Nephron (organoid): ENCODE measurements around the gene PPME1.

Source experiments
- H3K27ac Mint-ChIP-seq, 3 experiments: 2 replicates each; pipeline ENCODE4 v1.8.0; 2020; ENCODE audit warnings: mixed read lengths in 3 of 3, mild to moderate bottlenecking in 2 of 3, moderate library complexity in 1 of 3
- H3K27me3 Mint-ChIP-seq: 2 replicates; pipeline ENCODE4 v1.8.0; 2021; ENCODE audit warnings: low read depth, mild to moderate bottlenecking, moderate library complexity, mixed read lengths
- H3K36me3 Mint-ChIP-seq: 2 replicates; pipeline ENCODE4 v1.8.0; 2020; ENCODE audit warnings: low read depth, mixed read lengths
- H3K4me1 Mint-ChIP-seq: 2 replicates; pipeline ENCODE4 v1.8.0; 2020; ENCODE audit warnings: mixed read lengths
- H3K4me3 Mint-ChIP-seq, 3 experiments: 2 replicates each; pipeline ENCODE4 v1.8.0; 2020; ENCODE audit warnings: mild to moderate bottlenecking in 3 of 3, mixed read lengths in 3 of 3, moderate library complexity in 2 of 3
- H3K9me3 Mint-ChIP-seq: 2 replicates; pipeline ENCODE4 v1.8.0; 2020; ENCODE audit warnings: mixed read lengths
- CTCF ChIP-seq, 3 experiments: fragments of 200-600 bp; sonication (generic); IDR thresholded peaks; one replicate each; pipeline ENCODE4 v1.5.0; 2021; ENCODE audit warnings: antibody characterized with exemption in 3 of 3; ENCODE audit not compliant: unreplicated experiment in 3 of 3

The PPME1 gene

GRCh38 chr11:74288911-74289310, 117.8 kb downstream of the PPME1 start:
- Mint-ChIP-seq H3K9me3 (peaks cover under 1% of the 10 kb centered on the region), H3K4me3 (no peak overlapping the region), H3K4me1 (peaks cover 7% of the 10 kb centered on the region), H3K27ac (no peak overlapping the region), H3K36me3 (no peaks in the 10 kb centered on the region), H3K27me3 (peaks cover 16% of the 10 kb centered on the region)
- no peak for TF ChIP-seq CTCF (IDR thresholded peaks at IDR 0.05; ENCODE audit: unreplicated experiment in 3 of 3)

- no peak overlapping the region for H3K27ac Mint-ChIP-seq
- H3K4me3 Mint-ChIP-seq, result no peak overlapping the region
- peaks cover 23% of the 10 kb centered on the region for H3K27me3 Mint-ChIP-seq
- H3K9me3 Mint-ChIP-seq, result peaks cover 4% of the 10 kb centered on the region
- no peaks in the 10 kb centered on the region for H3K4me1 Mint-ChIP-seq
- no peak for TF ChIP-seq CTCF (IDR thresholded peaks at IDR 0.05; ENCODE audit: unreplicated experiment in 3 of 3)
- no peaks in the 10 kb centered on the region for H3K36me3 Mint-ChIP-seq
Observed at GRCh38 chr11:74297484-74297883, 126.4 kb downstream of the PPME1 start.

GRCh38 chr11:74299015-74299414, 127.9 kb downstream of the PPME1 start:
- no peak for TF ChIP-seq CTCF (IDR thresholded peaks at IDR 0.05; ENCODE audit: unreplicated experiment in 3 of 3)
- Mint-ChIP-seq H3K4me3 (no peak overlapping the region), H3K4me1 (no peaks in the 10 kb centered on the region), H3K27me3 (peaks cover 22% of the 10 kb centered on the region), H3K27ac (no peak overlapping the region), H3K9me3 (peaks cover 2% of the 10 kb centered on the region), H3K36me3 (no peaks in the 10 kb centered on the region)
